ENCODE measurements around the gene RASSF8. TPM values are rescaled to one million over a fixed set of nuclear protein-coding genes. Genes with fewer than 3 reads are reported as not detected.

RASSF8 gene
- total and polyA plus RNA-seq, 2 of the 8 experiments (the other 6 are each of a cell fraction or from before 2014, with no cell fraction given), result 6.4 to 46.7 TPM

DNA sequence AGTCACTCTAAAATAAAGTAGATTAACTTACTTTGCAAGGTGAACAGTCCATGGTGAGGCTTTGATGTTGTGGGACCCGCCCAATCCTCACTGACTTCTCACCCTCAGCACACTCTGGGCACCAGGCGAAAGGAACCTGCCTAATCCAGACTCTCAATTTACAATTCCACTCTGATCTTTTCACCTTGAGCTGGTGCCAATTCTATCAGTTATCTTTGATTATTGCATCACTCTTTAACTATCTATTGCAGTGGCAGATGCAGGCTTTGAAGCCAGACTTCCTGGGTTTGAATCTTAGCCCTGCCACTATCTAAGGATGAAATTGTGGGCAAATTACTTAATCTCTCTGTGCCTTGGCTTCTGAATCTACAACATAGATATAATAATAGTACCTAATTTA lies 18.9 kb upstream of the RASSF8 start:
- FAIRE-seq (no peak), DNase-seq (ENCODE audit: low read depth in 1 of 2, low spot score in 2 of 2) (no peak)
- Histone ChIP-seq H2BK5ac (ENCODE audit: low read depth, low read length) (no peak overlapping the region), H2BK15ac (ENCODE audit: low read length) (no peak overlapping the region), H3K27ac (ENCODE audit: low read depth, low read length) (no peak overlapping the region), H2BK120ac (replicated peaks; ENCODE audit: low read depth, low read length) (no peak overlapping the region), H3K14ac (ENCODE audit: insufficient read length) (no peak overlapping the region), H2AK5ac (ENCODE audit: low read depth, low read length) (no peak overlapping the region), H2AFZ (ENCODE audit: low read length) (no peak overlapping the region), H2BK20ac (ENCODE audit: low read length) (no peak overlapping the region), H3K18ac (ENCODE audit: extremely low read depth, low read length) (no peak overlapping the region), H3K79me1 (ENCODE audit: low read depth, low read length) (no peaks in the 10 kb centered on the region), H3K4me3 (ENCODE audit: extremely low read depth in 1 of 4, insufficient read depth in 2 of 4, low read depth in 3 of 4, low read length in 4 of 4) (no peak overlapping the region), H3K4me1 (replicated peaks in 1 of 4; ENCODE audit: control insufficient read depth in 3 of 4, insufficient read depth in 4 of 4, low read length in 3 of 4) (no peaks in the 10 kb centered on the region), H3K56ac (replicated peaks; ENCODE audit: insufficient read length, low read depth, low read length) (no peak overlapping the region), H4K8ac (ENCODE audit: extremely low read depth, insufficient read depth, low read length) (no peak overlapping the region), H3K23ac (ENCODE audit: insufficient read length) (no peak overlapping the region), H3K4ac (replicated peaks; ENCODE audit: insufficient read length, low read depth, low read length) (no peak overlapping the region), H3K9ac (replicated peaks in 1 of 4; ENCODE audit: extremely low read depth in 1 of 4, low read depth in 3 of 4, low read length in 3 of 4) (no peak overlapping the region), H3K36me3 (ENCODE audit: control insufficient read depth in 2 of 4, insufficient read depth in 4 of 4, low read length in 3 of 4) (no peaks in the 10 kb centered on the region), H3K23me2 (ENCODE audit: low read depth, low read length) (no peaks in the 10 kb centered on the region), H4K91ac (replicated peaks; ENCODE audit: insufficient read length, low read length) (no peak overlapping the region), H4K5ac (ENCODE audit: insufficient read length, low read depth, low read length) (no peak overlapping the region), H2BK12ac (ENCODE audit: low read depth, low read length) (no peak overlapping the region), H4K20me1 (replicated peaks in 1 of 2; ENCODE audit: control insufficient read depth in 1 of 2, insufficient read depth in 2 of 2, low read length in 2 of 2) (no peaks in the 10 kb centered on the region), H3K4me2 (ENCODE audit: insufficient read depth in 1 of 2, low read depth in 2 of 2, low read length in 2 of 2) (no peak overlapping the region), H3K9me3 (ENCODE audit: insufficient read depth in 2 of 2, low read depth in 1 of 2, low read length in 1 of 2) (no peaks in the 10 kb centered on the region), H3K79me2 (ENCODE audit: control insufficient read depth in 1 of 2, insufficient read depth in 2 of 2, low read length in 2 of 2) (no peaks in the 10 kb centered on the region), H3K27me3 (replicated peaks in 1 of 4; ENCODE audit: control insufficient read depth in 3 of 4, extremely low read depth in 1 of 4, insufficient read depth in 3 of 4, low read length in 3 of 4) (no peaks in the 10 kb centered on the region)
- TF ChIP-seq CEBPB (IDR thresholded peaks at IDR 0.05; ENCODE audit: low read depth, low read length), result peak; percentile 35; the same call in 1 of the 2 replicates
- no peak for TF ChIP-seq SUZ12 (IDR thresholded peaks at IDR 0.05; ENCODE audit: low read length)
- POLR2A ChIA-PET (ENCODE audit: partially characterized antibody), result no interaction called here
- 87% methylated on average over 2 of the region's 2 CpGs; no CpG with 5 or more reads in 1 of the 2 experiments for WGBS, 2 experiments (ENCODE audit: extremely low coverage in 1 of 2, insufficient coverage in 1 of 2, insufficient read length in 1 of 2, insufficient replicate concordance in 2 of 2, low coverage in 1 of 2, low lambda C conversion rate in 2 of 2, missing lambda C conversion rate in 1 of 2)
- CTCF ChIA-PET (ENCODE audit: partially characterized antibody), result no interaction called here
